K562 (cell line): ENCODE results near the gene FGFRL1. TPM values are rescaled to one million over a fixed set of nuclear protein-coding genes. Genes with fewer than 3 reads are reported as not detected.

ENCODE experiments used
- ARID1B ChIP-seq: fragments of 450-650 bp; IDR thresholded peaks from 2 replicates; pipeline ENCODE4 v1.6.1; 2016; ENCODE audit warnings: antibody characterized with exemption, mild to moderate bottlenecking, inconsistent platforms
- CREM ChIP-seq: IDR thresholded peaks from 2 replicates; pipeline ENCODE4 v1.6.1; 2014; ENCODE audit warnings: antibody characterized with exemption, low read depth
- MAZ ChIP-seq, 2 experiments: fragments of 450-650 bp in 1 of 2; sonication (generic) in 1 of 2; formaldehyde crosslinking; IDR thresholded peaks in 1 of 2; conservative IDR thresholded peaks in 1 of 2; 2 replicates each; pipeline versions ENCODE4 v1.4.0 to v1.5.0; 2020; ENCODE audit warnings: mild to moderate bottlenecking in 1 of 2, missing genetic modification reagents in 1 of 2
- MYC ChIP-seq, 2 experiments: fragments of 250-450 bp in 1 of 2; sonication (Bioruptor Pico) in 1 of 2; IDR thresholded peaks; 2 replicates each; pipeline versions ENCODE4 v1.5.1 to v1.6.1; 2012 to 2021; ENCODE audit warnings: low read depth in 2 of 2, borderline replicate concordance in 1 of 2, improper control_type of control experiment in 1 of 2, low read length in 1 of 2, mild to moderate bottlenecking in 1 of 2, moderate library complexity in 1 of 2
- NR2F6 ChIP-seq: fragments of 450-650 bp; formaldehyde crosslinking; IDR thresholded peaks from 2 replicates; pipeline ENCODE4 v1.4.0; 2020; ENCODE audit warnings: mild to moderate bottlenecking
- RB1 ChIP-seq: fragments of 450-650 bp; IDR thresholded peaks from 2 replicates; pipeline ENCODE4 v1.6.1; 2017; ENCODE audit warnings: low read depth, mild to moderate bottlenecking
- SMAD4 ChIP-seq: fragments of 250-450 bp; sonication (Bioruptor Pico); conservative IDR thresholded peaks from 2 replicates; pipeline ENCODE4 v1.8.0; 2021; ENCODE audit warnings: inconsistent platforms, mild to moderate bottlenecking, moderate library complexity
- TARDBP ChIP-seq: fragments of 450-650 bp; IDR thresholded peaks from 2 replicates; pipeline ENCODE4 v1.6.1; 2016
- TEAD1 ChIP-seq, 2 experiments: fragments of 450-650 bp in 1 of 2; sonication (generic) in 1 of 2; formaldehyde crosslinking; IDR thresholded peaks; 2 replicates each; pipeline versions ENCODE4 v1.4.0 to v1.8.0; 2020 to 2022; ENCODE audit warnings: mild to moderate bottlenecking in 2 of 2, missing genetic modification reagents in 1 of 2
- ZBED1 ChIP-seq: IDR thresholded peaks from 2 replicates; pipeline ENCODE4 v1.6.1; 2014
- ZNF431 ChIP-seq: sonication (generic); formaldehyde crosslinking; IDR thresholded peaks from 2 replicates; pipeline ENCODE4 v1.8.0; 2022; ENCODE audit warnings: mild to moderate bottlenecking, missing genetic modification reagents
- ZNF764 ChIP-seq: fragments of 250-450 bp; sonication (Bioruptor Pico); IDR thresholded peaks from 2 replicates; pipeline ENCODE4 v1.4.0; 2020; ENCODE audit warnings: low read depth, mild to moderate bottlenecking, moderate library complexity
- polyA plus RNA-seq, 8 experiments: library from polyadenylated mRNA; depleted of rRNA in 4 of 8; stranded (reverse) in 5 of 8; unstranded in 3 of 8; fragments of >200 nt; fragmentation: Nextera tagmentation in 2 of 8; fragmentation: Illumina TruSeq in 1 of 8; extraction: Ambion mirVana in 2 of 8; extraction: Trizol in 1 of 8; gene quantifications; 2 replicates each; pipeline versions ENCODE4 v1.2.1 to v1.2.3, GENCODE V29; 2011 to 2014; ENCODE audit warnings: inconsistent platforms in 1 of 8, missing spikeins in 1 of 8
- total RNA-seq, 7 experiments: library from RNA; depleted of rRNA in 6 of 7; stranded (reverse); fragments of >200 nt in 6 of 7; fragmentation: Illumina TruSeq in 2 of 7; extraction: Trizol in 2 of 7; gene quantifications; 2 replicates each; pipeline versions ENCODE4 v1.2.1 to v1.2.3, GENCODE V29; 2011 to 2021; ENCODE audit warnings: low replicate concordance in 1 of 7
- TF ChIP-seq, protein P1 (sequence below), 2 experiments: fragments of 450-650 bp; IDR thresholded peaks; 2 replicates each; pipeline ENCODE4 v1.6.1; 2016; ENCODE audit warnings: mild to moderate bottlenecking in 2 of 2, borderline replicate concordance in 1 of 2, low read depth in 1 of 2, moderate library complexity in 1 of 2
- TF ChIP-seq, protein P2 (sequence below): sonication (generic); formaldehyde crosslinking; IDR thresholded peaks from 2 replicates; pipeline ENCODE4 v1.8.0; 2022; ENCODE audit warnings: missing genetic modification reagents, mild to moderate bottlenecking, moderate library complexity, borderline replicate concordance

FGFRL1 gene
- total and polyA plus RNA-seq, 9 of the 15 experiments (the other 6 are each of a cell fraction or from before 2014, with no cell fraction given): 0.34 to 49.9 (median 14.6) TPM

DNA sequence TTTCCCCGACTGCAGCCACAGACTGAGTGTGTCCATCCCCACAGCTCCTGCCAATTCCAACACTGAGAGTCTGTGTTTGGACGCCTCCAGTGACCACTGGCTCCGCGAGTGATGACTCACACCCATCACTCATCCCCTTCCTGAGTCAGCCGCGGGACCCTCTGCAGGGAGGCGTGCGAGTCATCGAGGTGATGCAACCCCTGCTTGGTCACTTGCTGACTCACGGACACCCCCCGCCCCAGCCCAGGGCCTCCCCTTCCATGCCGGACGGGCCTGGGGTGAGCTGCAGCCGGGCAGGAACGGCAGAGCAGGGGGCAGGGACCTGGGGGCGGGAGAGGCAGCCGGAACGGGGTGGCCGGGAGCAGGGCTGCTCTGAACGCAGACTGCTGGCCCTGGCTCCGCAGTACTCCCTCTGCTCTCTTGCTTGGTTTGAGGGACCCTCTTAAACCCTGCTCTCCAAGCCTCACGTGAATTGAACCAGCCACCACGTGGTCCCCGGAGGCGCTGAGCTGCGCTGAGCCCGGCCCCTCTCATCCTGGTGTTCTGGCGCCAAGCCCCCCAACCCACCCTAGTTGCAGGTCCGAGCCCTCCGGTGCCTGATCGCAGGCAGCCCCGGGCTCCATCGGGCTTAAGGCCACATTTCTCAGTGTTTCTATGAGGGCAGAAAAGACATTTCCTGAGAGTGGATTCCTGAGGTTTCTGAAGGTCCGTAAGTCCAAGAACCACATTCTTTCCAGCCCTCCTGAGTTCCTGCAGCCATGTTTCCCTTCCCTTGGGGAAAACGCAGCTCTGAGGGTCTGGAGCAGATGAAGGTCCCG lies 32.4 kb downstream of the FGFRL1 start (continued):
- TF ChIP-seq MYC (IDR thresholded peaks at IDR 0.05; ENCODE audit: low read depth, low read length) (peak; percentile 94), MYC (CRISPR knock-in tag; IDR thresholded peaks at IDR 0.05; ENCODE audit: borderline replicate concordance, low read depth) (0 out of 2 replicates have a peak, but pooled peaks have one; percentile 46), SMAD4 (CRISPR knock-in tag) (peak; percentile 98), MAZ (CRISPR knock-in tag; conservative IDR thresholded peaks at IDR 0.05 in 1 of 2, IDR thresholded peaks at IDR 0.05 in 1 of 2) (peak; percentile 63 to 96; a peak in 3 of 4 replicates), ZBED1 (peak; percentile 22; the same call in 1 of the 2 replicates), RB1 (peak; percentile 44; the same call in 1 of the 2 replicates), CREM (peak; percentile 88), TARDBP (peak; percentile 79), NR2F6 (no peak), TEAD1 (CRISPR knock-in tag; IDR thresholded peaks at IDR 0.05) (peak in 1 of 2 experiments; percentile 84; a peak in 3 of 4 replicates), ZNF431 (CRISPR knock-in tag) (peak; percentile 71; the same call in 1 of the 2 replicates), ZNF764 (CRISPR knock-in tag) (no peak), ARID1B (peak; percentile 97)
- TF ChIP-seq, protein P1, sequence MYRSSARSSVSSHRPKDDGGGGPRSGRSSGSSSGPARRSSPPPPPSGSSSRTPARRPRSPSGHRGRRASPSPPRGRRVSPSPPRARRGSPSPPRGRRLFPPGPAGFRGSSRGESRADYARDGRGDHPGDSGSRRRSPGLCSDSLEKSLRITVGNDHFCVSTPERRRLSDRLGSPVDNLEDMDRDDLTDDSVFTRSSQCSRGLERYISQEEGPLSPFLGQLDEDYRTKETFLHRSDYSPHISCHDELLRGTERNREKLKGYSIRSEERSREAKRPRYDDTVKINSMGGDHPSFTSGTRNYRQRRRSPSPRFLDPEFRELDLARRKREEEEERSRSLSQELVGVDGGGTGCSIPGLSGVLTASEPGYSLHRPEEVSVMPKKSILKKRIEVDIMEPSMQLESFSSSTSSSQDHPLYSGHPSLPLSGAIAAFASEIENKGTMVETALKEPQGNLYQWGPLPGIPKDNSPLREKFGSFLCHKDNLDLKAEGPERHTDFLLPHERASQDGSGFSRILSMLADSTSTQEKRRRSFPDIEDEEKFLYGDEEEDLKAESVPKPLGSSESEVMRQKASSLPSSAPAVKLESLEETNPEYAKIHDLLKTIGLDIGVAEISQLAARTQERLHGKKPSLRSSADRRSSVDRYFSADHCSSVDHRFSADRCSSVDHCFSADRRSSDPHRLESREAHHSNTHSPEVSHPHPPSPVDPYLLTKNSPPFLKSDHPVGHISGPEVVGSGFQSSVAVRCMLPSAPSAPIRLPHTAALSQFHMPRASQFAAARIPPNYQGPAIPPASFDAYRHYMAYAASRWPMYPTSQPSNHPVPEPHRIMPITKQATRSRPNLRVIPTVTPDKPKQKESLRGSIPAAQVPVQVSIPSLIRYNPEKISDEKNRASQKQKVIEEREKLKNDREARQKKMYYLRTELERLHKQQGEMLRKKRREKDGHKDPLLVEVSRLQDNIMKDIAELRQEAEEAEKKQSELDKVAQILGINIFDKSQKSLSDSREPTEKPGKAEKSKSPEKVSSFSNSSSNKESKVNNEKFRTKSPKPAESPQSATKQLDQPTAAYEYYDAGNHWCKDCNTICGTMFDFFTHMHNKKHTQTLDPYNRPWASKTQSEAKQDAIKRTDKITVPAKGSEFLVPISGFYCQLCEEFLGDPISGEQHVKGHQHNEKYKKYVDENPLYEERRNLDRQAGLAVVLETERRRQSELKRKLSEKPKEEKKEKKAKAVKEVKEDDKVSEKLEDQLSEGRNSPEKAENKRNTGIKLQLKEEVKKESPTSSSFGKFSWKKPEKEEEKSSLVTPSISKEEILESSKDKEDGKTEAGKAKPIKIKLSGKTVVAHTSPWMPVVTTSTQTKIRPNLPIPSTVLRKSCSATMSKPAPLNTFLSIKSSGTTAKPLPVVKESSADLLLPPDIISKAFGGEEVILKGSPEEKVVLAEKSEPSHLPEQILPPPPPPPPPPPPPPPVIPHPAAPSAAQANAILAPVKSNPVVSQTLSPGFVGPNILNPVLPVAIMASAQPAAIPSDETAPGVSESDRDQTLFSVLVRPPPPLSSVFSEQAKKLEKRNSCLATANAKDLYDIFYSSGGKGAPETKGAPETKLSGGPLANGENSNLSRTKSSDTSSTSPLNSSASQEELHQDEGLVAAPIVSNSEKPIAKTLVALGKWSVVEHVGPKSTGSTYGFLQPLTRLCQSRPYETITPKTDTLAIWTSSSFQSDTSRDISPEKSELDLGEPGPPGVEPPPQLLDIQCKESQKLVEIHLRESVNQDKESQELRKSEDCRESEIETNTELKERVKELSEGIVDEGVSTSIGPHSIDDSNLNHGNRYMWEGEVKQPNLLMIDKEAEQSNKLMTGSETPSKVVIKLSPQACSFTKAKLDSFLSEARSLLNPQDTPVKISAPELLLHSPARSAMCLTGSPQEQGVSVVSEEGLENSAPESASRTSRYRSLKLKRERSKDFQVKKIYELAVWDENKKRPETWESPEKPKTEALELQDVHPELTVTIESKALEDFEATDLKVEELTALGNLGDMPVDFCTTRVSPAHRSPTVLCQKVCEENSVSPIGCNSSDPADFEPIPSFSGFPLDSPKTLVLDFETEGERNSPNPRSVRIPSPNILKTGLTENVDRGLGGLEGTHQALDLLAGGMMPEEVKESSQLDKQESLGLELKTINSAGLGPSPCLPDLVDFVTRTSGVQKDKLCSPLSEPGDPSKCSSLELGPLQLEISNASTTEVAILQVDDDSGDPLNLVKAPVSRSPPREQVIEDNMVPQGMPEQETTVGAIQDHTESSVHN (IDR thresholded peaks at IDR 0.05; ENCODE audit: borderline replicate concordance in 1 of 2, low read depth in 1 of 2): peak in 1 of 2 experiments; percentile 100; a peak in 2 of 4 replicates
- TF ChIP-seq, protein P2, sequence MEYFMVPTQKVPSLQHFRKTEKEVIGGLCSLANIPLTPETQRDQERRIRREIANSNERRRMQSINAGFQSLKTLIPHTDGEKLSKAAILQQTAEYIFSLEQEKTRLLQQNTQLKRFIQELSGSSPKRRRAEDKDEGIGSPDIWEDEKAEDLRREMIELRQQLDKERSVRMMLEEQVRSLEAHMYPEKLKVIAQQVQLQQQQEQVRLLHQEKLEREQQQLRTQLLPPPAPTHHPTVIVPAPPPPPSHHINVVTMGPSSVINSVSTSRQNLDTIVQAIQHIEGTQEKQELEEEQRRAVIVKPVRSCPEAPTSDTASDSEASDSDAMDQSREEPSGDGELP (CRISPR knock-in tag): peak; percentile 95
